HepG2 (cell line): ENCODE data around the gene MOK. TPM values are rescaled to one million over a fixed set of nuclear protein-coding genes. Genes with fewer than 3 reads are reported as not detected.

Experiments
- ETV5 ChIP-seq: IDR thresholded peaks from 2 replicates; pipeline ENCODE4 v1.6.1; 2018; ENCODE audit warnings: missing biosample characterization, missing genetic modification reagents, inconsistent platforms, borderline replicate concordance
- GTF2F1 ChIP-seq: fragments of 150-350 bp; IDR thresholded peaks from 2 replicates; pipeline ENCODE4 v1.6.1; 2014; ENCODE audit warnings: low read length
- HNRNPUL1 ChIP-seq: fragments of 200-400 bp; formaldehyde crosslinking; IDR thresholded peaks from 2 replicates; pipeline ENCODE4 v1.6.1; 2017; ENCODE audit warnings: low read depth, mild to moderate bottlenecking, low read length, moderate library complexity
- SALL1 ChIP-seq: sonication (generic); formaldehyde crosslinking; IDR thresholded peaks from 2 replicates; pipeline ENCODE4 v1.8.0; 2022; ENCODE audit warnings: mild to moderate bottlenecking, missing genetic modification reagents
- TEAD3 ChIP-seq: optimal IDR thresholded peaks from 2 replicates; pipeline ENCODE3; 2016; ENCODE audit warnings: borderline replicate concordance
- ZNF451 ChIP-seq: sonication (generic); formaldehyde crosslinking; IDR thresholded peaks from 2 replicates; pipeline ENCODE4 v1.5.0; 2020; ENCODE audit warnings: mild to moderate bottlenecking, missing genetic modification reagents
- ZNF530 ChIP-seq: sonication (generic); formaldehyde crosslinking; IDR thresholded peaks from 2 replicates; pipeline ENCODE4 v1.5.0; 2020; ENCODE audit warnings: low read depth, mild to moderate bottlenecking, missing genetic modification reagents
- ZNF557 ChIP-seq: sonication (generic); formaldehyde crosslinking; IDR thresholded peaks from 2 replicates; pipeline ENCODE4 v1.4.0; 2020; ENCODE audit warnings: missing genetic modification reagents
- polyA plus RNA-seq, 8 experiments: library from polyadenylated mRNA; depleted of rRNA in 3 of 8; stranded (reverse) in 7 of 8; unstranded in 1 of 8; fragments of >200 nt; fragmentation: Illumina TruSeq in 4 of 8; extraction: Trizol in 4 of 8; gene quantifications; 2 replicates each; pipeline versions ENCODE4 v1.2.1 to v1.2.3, GENCODE V29; 2011 to 2016; ENCODE audit warnings: low read depth in 4 of 8, missing spikeins in 1 of 8, mixed read lengths in 1 of 8; ENCODE audit not compliant: insufficient read depth in 1 of 8
- total RNA-seq, 5 experiments: library from RNA; depleted of rRNA; stranded (reverse); fragments of >200 nt; fragmentation: Illumina TruSeq; extraction: Trizol; gene quantifications; 2 replicates each; pipeline ENCODE4 v1.2.3, GENCODE V29; 2016; ENCODE audit warnings: low read depth in 1 of 5
- TF ChIP-seq, protein P1 (sequence below): sonication (generic); formaldehyde crosslinking; IDR thresholded peaks from 2 replicates; pipeline ENCODE4 v1.8.1; 2022; ENCODE audit warnings: mild to moderate bottlenecking, missing genetic modification reagents
- TF ChIP-seq, protein P2 (sequence below): sonication (generic); formaldehyde crosslinking; IDR thresholded peaks from 2 replicates; pipeline ENCODE4 v1.8.0; 2022; ENCODE audit warnings: mild to moderate bottlenecking, missing genetic modification reagents, borderline replicate concordance
- TF ChIP-seq, protein P3 (sequence below): IDR thresholded peaks from 2 replicates; pipeline ENCODE4 v1.6.1; 2016; ENCODE audit warnings: missing compliant biosample characterization, missing genetic modification reagents, borderline replicate concordance
- TF ChIP-seq, protein P4 (sequence below): sonication (generic); formaldehyde crosslinking; IDR thresholded peaks from 2 replicates; pipeline ENCODE4 v1.4.0; 2020; ENCODE audit warnings: missing genetic modification reagents

MOK gene
- total and polyA plus RNA-seq, 2 of the 13 experiments (the other 11 are each of a cell fraction or from before 2014, with no cell fraction given) = 15.3 to 16.9 TPM

DNA sequence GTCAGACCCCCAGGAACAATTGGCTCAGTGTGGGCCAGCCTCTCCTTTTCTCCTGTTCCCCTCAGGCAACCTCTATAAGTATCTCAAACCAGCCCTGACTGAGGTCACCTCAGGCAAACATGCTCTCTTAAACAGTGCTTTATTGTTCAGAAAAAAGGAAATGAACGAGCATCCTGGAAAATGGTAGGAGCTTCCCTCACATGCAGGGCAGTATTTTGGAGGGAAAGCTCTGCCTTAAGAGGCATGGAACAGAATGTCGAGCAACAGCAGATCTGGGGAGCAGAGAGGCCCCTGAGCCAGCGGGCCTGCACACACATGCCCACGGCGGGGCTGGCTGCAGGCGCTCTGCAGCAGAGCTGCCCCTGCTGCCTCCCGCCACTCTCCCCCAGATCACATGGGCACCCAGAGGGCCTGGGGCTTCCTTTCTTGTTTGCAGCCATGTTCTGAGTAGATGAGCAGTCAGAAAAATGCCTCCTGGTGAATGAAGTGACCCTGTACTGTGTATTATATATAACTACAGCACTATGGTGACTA, 42.0 kb downstream of the MOK start (continued):
- TF ChIP-seq, protein P1, sequence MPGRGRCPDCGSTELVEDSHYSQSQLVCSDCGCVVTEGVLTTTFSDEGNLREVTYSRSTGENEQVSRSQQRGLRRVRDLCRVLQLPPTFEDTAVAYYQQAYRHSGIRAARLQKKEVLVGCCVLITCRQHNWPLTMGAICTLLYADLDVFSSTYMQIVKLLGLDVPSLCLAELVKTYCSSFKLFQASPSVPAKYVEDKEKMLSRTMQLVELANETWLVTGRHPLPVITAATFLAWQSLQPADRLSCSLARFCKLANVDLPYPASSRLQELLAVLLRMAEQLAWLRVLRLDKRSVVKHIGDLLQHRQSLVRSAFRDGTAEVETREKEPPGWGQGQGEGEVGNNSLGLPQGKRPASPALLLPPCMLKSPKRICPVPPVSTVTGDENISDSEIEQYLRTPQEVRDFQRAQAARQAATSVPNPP (CRISPR knock-in tag) = no peak
- TF ChIP-seq SALL1 (CRISPR knock-in tag) (peak; percentile 51; the same call in 1 of the 2 replicates), ETV5 (CRISPR knock-in tag) (peak; percentile 63; the same call in 1 of the 2 replicates), HNRNPUL1 (no peak), TEAD3 (CRISPR knock-in tag) (peak; percentile 19), GTF2F1 (no peak), ZNF557 (CRISPR knock-in tag) (no peak), ZNF451 (CRISPR knock-in tag) (no peak), ZNF530 (no peak; the same call in 1 of the 2 replicates)
- TF ChIP-seq, protein P2, sequence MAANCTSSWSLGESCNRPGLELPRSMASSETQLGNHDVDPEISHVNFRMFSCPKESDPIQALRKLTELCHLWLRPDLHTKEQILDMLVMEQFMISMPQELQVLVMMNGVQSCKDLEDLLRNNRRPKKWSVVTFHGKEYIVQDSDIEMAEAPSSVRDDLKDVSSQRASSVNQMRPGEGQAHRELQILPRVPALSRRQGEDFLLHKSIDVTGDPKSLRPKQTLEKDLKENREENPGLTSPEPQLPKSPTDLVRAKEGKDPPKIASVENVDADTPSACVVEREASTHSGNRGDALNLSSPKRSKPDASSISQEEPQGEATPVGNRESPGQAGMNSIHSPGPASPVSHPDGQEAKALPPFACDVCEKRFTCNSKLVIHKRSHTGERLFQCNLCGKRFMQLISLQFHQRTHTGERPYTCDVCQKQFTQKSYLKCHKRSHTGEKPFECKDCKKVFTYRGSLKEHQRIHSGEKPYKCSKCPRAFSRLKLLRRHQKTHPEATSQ = no peak; the same call in 1 of the 2 replicates
- TF ChIP-seq, protein P3, sequence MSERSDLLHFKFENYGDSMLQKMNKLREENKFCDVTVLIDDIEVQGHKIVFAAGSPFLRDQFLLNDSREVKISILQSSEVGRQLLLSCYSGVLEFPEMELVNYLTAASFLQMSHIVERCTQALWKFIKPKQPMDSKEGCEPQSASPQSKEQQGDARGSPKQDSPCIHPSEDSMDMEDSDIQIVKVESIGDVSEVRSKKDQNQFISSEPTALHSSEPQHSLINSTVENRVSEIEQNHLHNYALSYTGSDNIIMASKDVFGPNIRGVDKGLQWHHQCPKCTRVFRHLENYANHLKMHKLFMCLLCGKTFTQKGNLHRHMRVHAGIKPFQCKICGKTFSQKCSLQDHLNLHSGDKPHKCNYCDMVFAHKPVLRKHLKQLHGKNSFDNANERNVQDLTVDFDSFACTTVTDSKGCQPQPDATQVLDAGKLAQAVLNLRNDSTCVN (CRISPR knock-in tag) = no peak
- TF ChIP-seq, protein P4, sequence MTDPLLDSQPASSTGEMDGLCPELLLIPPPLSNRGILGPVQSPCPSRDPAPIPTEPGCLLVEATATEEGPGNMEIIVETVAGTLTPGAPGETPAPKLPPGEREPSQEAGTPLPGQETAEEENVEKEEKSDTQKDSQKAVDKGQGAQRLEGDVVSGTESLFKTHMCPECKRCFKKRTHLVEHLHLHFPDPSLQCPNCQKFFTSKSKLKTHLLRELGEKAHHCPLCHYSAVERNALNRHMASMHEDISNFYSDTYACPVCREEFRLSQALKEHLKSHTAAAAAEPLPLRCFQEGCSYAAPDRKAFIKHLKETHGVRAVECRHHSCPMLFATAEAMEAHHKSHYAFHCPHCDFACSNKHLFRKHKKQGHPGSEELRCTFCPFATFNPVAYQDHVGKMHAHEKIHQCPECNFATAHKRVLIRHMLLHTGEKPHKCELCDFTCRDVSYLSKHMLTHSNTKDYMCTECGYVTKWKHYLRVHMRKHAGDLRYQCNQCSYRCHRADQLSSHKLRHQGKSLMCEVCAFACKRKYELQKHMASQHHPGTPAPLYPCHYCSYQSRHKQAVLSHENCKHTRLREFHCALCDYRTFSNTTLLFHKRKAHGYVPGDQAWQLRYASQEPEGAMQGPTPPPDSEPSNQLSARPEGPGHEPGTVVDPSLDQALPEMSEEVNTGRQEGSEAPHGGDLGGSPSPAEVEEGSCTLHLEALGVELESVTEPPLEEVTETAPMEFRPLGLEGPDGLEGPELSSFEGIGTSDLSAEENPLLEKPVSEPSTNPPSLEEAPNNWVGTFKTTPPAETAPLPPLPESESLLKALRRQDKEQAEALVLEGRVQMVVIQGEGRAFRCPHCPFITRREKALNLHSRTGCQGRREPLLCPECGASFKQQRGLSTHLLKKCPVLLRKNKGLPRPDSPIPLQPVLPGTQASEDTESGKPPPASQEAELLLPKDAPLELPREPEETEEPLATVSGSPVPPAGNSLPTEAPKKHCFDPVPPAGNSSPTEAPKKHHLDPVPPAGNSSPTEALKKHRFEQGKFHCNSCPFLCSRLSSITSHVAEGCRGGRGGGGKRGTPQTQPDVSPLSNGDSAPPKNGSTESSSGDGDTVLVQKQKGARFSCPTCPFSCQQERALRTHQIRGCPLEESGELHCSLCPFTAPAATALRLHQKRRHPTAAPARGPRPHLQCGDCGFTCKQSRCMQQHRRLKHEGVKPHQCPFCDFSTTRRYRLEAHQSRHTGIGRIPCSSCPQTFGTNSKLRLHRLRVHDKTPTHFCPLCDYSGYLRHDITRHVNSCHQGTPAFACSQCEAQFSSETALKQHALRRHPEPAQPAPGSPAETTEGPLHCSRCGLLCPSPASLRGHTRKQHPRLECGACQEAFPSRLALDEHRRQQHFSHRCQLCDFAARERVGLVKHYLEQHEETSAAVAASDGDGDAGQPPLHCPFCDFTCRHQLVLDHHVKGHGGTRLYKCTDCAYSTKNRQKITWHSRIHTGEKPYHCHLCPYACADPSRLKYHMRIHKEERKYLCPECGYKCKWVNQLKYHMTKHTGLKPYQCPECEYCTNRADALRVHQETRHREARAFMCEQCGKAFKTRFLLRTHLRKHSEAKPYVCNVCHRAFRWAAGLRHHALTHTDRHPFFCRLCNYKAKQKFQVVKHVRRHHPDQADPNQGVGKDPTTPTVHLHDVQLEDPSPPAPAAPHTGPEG (CRISPR knock-in tag) = no peak
